Gastroesophageal sphincter (tissue), 3 donors: ENCODE measurements around the gene DDX54.

Source experiments
- EP300 ChIP-seq: sonication (generic); formaldehyde crosslinking; IDR thresholded peaks from one replicate; pipeline ENCODE4 v1.6.1; 2017; ENCODE audit warnings: antibody characterized with exemption, mild to moderate bottlenecking
- POLR2A ChIP-seq, 2 donors: fragments of 450-650 bp; IDR thresholded peaks; one replicate each; pipeline ENCODE4 v1.6.1; 2017; ENCODE audit warnings: antibody characterized with exemption in 2 of 2, mild to moderate bottlenecking in 2 of 2, moderate library complexity in 1 of 2
- POLR2AphosphoS5 ChIP-seq: sonication (generic); formaldehyde crosslinking; IDR thresholded peaks from one replicate; pipeline ENCODE4 v1.6.1; 2017; ENCODE audit warnings: antibody characterized with exemption
- TF ChIP-seq, protein P1 (sequence below), 4 experiments: fragments of 200-600 bp in 2 of 4; fragments of 450-650 bp in 2 of 4; sonication (generic) in 1 of 4; IDR thresholded peaks; one replicate each; pipeline ENCODE4 v1.5.1; 2017 to 2019; ENCODE audit warnings: antibody characterized with exemption in 4 of 4, mild to moderate bottlenecking in 2 of 4, moderate library complexity in 2 of 4

DNA sequence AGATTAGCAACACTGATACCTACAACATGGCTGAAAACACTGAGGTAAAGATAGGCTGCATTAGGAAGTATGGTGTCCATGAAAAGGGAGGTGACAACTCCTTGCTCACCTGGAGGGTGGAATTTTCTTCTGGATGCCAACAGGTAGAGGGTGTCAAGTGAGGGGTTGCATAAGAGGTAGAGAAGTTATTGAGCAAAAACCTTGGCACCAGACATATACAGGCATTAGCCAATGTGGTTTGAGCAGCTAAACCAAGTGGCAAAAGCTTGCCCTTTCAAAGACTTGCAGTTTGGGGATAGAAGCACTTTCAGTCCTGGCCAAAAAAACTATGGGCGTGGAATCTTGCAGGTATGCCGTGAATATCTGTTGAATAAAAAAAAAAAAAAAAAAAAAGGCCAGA is 4.1 kb upstream of the DDX54 start:
- TF ChIP-seq, protein P1, sequence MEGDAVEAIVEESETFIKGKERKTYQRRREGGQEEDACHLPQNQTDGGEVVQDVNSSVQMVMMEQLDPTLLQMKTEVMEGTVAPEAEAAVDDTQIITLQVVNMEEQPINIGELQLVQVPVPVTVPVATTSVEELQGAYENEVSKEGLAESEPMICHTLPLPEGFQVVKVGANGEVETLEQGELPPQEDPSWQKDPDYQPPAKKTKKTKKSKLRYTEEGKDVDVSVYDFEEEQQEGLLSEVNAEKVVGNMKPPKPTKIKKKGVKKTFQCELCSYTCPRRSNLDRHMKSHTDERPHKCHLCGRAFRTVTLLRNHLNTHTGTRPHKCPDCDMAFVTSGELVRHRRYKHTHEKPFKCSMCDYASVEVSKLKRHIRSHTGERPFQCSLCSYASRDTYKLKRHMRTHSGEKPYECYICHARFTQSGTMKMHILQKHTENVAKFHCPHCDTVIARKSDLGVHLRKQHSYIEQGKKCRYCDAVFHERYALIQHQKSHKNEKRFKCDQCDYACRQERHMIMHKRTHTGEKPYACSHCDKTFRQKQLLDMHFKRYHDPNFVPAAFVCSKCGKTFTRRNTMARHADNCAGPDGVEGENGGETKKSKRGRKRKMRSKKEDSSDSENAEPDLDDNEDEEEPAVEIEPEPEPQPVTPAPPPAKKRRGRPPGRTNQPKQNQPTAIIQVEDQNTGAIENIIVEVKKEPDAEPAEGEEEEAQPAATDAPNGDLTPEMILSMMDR (IDR thresholded peaks at IDR 0.05): no peak
- TF ChIP-seq EP300 (no peak), POLR2A (IDR thresholded peaks at IDR 0.05) (no peak), POLR2AphosphoS5 (no peak)
